T follicular helper cell (primary cell): ENCODE results near the gene C10orf143.
A peak's percentile ranks its signal among the peaks of the same experiment; 100 is the strongest.
"Not testable (repeated sequence)": the region's sequence is repeated elsewhere in the genome, so short reads cannot be mapped to it uniquely, and the experiment has no call there.

Experiments used
- DNase-seq: peaks from one replicate; pipeline ENCODE4 v3.0.0-alpha.2; 2020; ENCODE audit warnings: low read depth

C10orf143 gene

DNA sequence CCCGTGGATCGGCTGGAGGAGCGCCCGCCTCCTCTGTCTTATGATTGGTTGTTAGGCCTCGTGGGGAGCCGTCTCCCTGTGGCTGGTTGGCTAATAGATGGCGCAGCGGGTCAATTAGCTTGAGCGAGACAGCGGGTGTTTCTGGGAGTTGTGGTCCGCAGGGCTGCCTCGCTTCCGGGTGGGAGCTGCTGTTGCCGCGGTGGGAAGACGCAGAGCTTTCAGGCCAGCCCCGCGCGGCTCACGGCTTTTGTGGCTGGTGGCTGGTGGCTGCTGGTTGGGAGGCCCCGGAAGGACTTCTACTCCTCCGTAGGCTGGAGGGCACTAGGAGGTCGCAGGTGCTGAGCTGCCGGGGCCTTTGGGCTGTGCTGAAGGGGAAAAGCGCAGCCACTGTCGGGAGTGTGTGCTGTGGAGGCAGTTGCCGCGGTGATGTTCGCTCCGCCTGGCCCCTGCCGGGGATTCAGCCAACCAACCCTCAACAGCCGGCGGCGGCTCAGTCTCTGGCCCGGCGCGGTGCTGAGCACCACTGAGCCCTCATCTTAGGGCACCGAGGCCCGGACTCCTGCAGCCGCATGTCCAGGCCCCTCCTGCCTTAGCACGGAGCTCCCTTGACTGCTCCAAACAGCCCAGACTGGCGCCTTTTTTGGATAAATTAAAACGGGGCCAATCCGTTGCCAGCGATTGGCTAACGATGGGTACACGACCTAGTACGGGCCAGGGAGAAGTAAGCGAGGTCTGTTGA is 652 bp upstream of the C10orf143 start:
- DNase-seq, result peak; percentile 94

DNA sequence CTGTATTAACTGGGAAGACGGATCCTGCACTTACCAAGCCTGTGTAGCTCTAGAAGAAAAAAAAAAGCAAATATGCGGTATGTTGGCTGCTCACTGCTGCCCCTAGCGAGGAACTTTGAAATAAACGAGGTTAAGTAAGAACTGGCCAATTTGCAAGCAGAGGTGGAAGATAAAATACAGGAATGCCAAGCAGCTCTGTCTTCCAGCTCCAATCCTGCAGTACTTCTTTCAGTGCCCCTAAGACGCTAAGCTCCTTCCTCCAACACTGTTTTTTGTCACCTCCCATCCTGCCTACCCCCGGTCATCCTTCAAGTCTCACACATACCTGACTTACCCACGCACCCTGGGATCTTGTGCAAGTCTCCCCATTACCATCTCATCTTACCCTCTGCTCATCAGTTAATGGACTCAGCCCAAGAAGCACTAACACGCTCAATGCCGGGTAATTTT is 809 bp downstream of the C10orf143 start:
- peak; percentile 62 for DNase-seq

DNA sequence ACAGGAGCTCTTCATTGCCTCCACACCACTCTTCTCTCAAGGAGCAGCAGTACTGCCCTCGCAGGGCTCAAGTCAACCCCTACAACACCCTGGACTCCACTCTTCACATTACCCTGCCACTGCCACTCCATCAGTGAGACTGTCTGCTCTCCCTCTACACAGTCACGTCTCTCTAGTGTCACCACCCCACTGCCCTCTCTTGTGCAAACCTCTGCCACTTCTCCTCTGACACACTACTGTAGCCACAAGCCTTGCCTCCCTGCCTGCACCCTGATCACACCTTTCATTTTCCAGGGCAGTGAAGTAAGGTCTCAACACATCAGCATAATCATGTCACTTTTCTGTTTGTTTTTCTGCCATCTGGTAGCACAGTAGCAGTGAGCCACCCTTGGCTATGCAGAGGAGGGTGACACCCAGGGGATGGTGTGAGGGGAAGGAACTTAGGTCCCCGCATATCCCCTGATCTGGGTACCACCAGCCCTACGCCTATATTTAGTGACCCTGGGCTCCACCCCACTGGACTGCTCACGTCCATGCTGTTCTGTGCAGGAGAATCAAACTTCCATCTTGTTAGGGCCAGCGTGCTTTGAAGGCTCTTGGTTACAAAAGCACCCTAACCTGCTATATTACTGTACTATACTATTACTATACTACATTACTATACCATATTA is 1.6 kb downstream of the C10orf143 start:
- no peak for DNase-seq

DNA sequence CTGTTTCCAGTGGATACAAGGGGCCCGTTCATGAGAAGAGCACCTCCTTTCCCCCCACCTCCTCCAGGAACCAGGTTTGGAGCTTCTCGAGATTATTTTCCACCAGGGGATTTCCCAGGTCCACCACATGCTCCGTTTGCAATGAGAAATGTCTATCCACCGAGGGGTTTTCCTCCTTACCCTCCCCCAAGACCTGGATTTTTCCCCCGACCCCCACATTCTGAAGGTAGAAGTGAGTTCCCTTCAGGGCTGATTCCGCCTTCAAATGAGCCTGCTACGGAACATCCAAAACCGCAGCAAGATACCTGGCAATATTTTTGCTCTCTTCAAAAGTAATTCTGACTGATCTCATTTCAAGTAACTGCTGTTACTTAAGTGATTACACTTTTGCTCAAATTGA is 2.5 kb downstream of the C10orf143 start:
- not testable (repeated sequence) for DNase-seq

DNA sequence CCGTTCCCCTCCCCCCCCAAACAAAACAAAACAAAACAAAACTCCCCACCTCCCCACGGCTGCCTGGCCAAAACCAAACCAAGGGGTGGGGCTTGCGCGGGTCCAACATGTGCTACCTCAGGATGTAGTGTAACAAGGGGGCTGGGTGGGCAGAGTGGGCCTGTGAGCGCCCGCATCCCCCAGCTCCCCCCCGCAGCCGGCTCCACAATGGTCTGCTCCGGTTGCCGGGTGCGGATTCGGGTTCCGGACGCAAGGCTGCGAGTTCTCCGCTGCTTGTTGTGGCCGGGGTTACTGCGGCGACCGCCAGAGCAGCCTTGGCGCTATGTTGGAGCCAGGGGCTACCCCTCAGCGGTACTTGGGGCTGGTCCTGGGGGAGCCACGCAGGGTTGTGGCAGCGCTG is 4.9 kb downstream of the C10orf143 start:
- no peak for DNase-seq

DNA sequence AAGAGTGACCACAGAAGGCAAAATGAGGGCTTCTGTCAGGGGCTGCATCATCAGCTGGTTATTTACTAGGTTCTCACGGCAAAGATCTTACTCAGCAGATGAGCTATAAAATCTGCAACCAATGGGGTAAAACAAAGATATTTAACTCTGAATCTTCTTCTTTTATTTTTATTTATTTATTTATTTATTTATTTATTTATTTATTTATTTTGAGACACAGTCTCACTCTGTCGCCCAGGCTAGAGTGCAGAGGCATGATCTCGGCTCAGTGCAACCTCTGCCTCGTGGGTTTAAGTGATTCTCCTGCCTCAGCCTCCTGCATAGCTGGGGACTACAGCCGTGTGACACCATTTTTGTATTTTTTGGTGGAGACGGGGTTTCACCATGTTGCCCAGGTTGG is 11.3 kb downstream of the C10orf143 start:
- DNase-seq, result no peak

DNA sequence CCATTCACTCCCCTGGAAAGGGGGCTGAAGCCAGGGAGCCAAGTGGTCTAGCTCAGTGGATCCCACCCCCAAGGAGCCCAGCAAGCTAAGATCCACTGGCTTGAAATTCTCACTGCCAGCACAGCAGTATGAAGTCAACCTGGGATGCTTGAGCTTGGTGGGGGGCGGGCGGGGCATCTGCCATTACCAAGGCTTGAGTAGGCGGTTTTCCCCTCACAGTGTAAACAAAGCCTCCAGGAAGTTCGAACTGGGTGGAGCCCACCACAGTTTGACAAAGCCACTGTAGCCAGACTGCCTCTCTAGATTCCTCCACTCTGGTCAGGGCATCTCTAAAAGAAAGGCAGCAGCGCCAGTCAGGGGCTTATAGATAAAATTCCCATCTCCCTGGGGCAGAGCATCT is 20.1 kb downstream of the C10orf143 start:
- not testable (repeated sequence) for DNase-seq

DNA sequence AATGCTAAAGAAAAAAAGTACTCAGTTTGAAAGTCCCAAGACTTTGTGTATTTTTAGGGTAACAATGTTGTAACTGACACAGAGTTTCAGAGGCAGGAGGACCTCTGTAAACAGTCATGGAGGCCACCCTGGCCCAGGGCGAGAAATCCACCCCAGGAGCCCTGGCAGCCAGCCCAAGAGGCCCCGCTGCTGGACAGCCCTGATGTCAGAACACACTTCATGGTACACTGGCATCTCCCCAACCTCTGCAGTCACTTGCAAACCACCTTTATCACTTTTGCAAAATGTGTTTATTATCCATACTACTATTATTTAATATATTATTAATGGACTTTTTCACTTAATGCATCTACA is 30.2 kb downstream of the C10orf143 start:
- DNase-seq, result no peak

DNA sequence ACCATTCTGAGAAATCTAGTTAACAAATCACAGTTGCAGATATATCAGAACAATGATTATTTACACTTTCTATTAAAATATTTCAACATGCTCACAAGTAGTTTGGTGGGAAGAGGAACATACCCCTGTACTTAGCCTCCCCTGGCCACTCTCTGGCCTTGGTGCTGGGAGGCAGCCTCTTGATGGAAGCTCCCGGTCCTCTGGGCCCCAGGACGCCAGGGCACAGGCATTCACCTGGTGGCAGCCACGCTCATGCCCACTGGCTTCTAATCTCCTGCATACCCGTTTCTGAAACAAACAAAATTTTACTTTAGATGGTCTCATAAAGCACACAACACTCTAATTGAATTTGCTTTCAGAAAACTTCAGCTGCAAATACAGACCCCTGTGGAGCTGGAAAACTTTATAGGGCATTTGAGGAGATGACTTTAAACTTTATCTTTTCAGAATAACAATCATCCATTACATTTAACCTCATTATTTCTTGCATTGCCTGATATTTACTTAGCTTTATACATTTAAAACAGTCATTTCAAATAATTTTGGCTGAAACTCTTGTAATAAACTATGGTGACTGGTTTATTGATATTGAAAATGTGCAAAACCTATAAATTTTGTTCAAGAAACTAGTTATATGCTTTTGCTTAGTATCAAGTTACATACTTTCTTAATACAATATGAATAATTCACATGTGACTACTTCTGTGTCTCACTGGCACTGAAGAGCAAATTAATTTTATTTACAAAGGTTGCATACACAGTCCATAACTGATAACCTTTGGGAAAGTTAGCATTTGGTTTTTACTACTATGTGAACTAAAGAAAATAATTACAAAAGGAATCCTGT is 30.8 kb downstream of the C10orf143 start:
- no peak for DNase-seq

DNA sequence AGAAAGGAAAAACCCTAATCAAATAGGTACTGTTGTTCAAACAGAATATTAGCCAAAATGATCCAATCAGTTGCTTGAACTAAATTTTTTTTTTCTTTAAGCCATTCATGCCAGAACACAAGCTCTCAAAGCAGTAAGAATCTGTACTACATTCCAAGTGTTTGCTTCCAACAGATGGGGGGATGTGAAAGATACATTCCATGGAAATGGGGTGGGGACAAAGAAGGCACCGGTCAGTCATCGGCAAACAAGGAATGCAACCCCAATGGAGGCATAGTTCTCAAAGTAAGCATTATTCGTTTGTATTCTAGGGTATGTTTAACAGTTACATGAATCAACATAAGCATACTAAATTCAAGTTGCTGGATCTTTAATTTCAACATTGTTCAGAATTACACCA is 32.5 kb downstream of the C10orf143 start:
- DNase-seq, result no peak

DNA sequence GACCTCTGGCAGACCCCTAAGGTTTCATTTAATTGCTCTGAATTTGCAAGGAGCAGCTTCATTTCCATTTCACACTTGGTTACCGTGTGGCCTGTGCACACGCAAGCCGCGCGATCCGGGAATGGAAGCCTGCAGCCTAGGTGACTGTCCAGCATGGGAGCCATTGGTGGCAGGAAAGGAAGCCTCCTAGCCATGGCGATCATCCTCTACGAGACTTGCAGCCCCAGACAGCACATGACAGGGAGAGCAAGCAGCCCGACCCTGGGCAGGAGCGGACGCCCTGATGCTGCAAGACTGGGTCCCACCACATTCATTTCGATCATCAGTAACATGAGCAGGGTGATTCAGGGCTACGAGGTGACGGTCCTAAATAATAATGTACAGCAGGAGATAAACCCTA is 33.9 kb downstream of the C10orf143 start:
- no peak for DNase-seq

DNA sequence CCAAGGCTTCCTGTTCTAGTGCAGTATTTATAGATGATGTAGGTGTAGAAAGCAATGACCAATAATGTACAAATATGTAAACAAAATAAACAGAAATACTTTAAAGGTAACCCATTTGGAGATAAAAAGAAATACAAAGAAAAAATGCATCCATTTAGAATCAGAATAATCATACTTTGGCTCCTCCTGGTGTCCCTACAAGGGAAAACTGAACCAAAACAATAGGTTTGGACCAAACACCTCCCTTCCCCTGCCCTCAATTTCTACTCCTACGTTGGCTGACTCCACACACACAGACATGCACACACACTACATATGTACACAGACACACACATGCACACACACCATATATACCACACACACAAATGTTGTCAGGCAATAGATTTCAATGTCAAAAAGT is 36.0 kb downstream of the C10orf143 start:
- DNase-seq, result no peak

DNA sequence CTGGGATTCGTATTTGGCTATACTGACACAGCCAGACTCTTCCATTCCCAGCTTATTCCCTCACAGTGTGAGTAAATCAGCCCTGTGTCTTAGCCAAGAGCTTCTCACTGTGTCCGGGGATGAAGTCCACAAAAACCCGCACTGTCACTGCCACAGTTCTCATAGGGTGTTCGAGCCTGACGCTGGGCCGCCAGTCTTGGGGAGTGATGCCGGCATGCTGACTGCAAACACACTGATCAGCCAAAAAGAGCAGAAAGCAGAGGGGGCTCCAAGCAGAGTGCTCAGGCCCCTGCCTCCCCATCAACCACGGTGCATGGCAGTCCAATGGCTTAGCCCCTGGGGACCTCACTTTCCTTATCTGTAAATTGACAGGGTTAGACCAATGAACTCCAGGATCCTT is 36.7 kb downstream of the C10orf143 start:
- no peak for DNase-seq

DNA sequence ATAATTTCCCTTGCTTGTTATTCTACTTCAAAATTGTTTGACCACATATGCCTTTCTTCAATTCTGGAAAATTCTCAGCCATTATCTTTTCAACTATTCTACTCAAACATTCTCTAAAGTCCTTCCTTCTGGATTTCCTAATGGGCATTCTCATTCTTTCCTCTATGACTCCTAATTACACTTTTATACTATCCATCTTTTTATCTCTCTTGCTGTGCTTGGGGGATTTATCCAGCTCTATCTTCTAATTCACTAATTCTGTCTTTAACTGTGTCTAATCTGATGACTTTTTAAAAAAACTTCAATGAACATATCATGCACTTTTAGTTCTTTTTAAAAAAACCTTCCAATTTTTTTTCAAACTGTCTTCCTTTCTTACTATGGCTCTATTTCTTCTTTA is 38.4 kb downstream of the C10orf143 start:
- DNase-seq, result no peak

DNA sequence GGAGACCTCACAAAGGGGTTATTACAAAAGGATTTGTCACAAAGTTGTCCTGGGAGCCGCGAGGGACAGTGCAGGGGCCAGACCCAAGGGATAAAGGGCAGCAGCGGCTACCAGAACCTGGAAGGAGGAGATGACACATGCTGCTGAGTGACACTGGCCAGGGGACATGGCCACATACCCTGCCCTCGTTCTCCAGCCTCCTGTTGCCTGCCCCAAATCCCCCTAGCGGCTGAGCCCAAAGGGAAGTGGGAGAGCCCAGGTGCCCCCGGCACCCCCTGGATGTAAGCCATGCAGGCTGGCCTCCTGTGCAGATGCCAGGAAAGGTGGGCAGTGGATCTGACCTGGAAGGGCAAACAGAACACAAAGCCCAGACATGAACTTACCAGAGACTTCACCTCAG is 42.7 kb downstream of the C10orf143 start:
- DNase-seq, result no peak

DNA sequence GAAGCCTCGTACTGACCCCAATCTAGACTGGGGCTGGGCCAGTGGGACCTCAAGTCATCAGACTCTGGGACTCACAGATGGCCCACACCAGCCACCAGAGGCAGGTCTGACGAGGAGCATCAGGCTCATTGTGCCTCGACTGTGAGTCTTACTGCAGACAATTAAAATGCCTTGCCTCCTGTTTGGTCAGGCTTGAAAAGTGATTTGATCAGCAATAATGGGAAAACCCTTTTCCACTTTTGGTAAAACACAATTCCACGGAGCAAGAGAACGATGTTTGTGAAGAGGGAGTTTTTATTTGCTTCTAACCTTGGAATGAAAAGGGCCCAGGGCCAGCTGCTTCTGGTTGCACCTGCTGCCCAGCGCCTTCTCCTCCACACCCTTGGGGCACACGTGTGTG is 43.9 kb downstream of the C10orf143 start:
- DNase-seq, result no peak

DNA sequence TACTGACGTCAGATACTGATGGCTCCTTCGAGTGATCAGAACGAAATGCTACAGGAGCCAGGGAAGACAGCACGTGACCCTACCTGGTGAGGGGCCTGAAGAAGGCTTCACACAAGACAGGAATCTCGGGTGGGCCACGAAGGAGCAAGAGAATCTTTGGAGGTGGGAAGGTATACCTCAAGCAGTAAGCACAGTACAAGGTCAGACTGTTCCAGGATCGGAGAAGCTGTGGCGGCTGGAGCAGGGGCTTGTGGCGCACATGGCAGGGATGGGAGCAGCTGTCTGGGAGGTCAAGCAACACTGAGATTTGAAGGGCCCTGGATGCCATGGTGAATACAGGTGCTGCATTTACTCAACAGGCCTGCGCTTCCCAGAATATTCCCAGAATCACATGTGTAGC is 45.4 kb downstream of the C10orf143 start:
- DNase-seq, result no peak

DNA sequence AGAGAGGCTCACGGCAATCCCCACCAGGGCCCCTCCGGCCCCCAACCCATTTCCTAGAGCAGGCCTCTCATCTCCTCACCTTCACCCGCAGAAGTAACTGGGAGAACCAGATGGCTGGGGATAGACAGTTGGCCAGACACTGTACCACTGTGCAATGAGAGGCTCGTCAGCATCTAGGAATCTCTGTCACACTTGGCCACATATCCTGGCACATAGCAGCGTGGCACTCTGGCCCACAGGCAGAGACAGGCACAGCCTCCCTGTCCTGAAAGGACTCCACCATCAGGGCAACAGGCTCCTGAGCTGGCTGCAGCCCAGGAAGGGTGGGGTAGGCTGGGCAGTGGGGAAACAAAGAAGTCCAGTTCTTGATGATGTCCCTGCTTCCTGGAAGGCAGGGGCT is 45.8 kb downstream of the C10orf143 start:
- no peak for DNase-seq

DNA sequence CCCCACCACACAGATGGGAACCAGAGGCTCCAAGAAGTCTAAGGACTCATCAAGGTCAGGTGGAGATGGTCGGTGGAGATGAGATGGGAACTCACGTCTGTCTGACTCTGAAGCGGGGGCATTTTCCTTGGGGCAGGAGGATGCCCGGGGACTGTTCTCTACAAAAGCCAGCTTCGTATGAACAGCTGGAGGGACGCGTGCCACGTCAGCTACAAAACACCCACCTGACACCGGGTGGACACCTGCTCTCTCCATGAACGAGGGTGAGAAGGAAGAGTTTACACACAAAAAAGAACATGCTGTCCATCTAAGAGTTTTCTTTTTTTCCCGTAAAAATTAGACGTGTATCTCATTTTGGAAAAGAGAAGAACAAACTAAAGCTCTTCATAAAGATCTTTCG is 47.7 kb downstream of the C10orf143 start:
- DNase-seq, result no peak

DNA sequence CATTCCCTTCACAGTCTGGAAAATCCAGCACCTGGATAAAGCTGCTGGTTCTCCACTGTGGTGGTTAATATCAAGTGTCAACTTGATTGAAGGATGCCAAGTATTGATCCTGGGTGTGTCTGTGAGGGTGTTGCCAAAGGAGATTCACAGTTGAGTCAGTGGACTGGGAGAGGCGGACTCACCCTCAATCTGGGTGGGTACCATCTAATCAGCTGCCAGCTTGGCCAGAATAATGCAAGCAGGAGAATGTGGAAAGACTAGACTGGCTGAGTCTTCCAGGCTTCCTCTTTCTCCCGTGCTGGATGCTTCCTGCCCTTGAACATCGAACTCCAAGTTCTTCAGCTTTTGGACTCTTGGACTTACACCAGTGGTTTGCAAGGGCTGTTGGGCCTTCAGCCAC is 48.4 kb downstream of the C10orf143 start:
- no peak for DNase-seq

DNA sequence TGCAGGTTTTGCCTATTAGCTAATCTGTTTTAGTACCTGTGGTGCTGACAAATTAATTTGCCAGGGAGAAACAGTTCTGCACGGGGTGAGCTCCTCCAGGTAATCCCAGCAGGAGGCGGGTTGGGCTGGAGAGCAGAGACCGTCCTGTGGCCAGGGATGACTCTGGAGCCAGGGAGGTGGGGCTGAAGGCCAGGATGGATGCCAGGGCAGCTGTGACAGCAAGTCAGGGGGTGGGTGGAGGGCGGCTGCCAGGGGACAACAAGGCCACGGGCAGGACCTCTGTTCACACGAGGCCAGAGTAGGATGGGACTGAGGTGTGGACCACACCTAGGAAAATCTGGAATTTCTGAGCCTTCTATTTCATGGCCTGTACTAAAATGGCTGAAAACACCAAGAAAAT is 48.9 kb downstream of the C10orf143 start:
- DNase-seq, result no peak

DNA sequence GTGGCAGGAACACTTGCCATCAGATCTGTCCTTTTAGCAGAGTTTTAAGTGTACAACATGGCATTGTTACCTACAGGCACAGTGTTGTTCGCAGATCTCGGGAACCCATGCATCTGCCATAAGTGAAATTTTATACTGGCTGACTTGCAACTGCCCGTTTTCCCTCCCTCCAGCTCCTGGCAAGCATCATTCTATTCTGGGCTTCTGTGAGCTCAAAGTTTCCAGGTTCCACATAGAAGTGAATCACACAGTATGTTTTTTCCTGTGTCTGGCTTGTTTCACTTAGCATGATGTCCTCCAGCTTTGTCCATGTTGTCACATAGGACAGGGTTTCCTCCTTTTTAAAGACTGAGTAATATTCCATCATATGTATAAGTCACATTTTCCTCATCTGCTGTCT is 56.6 kb downstream of the C10orf143 start:
- DNase-seq, result no peak

DNA sequence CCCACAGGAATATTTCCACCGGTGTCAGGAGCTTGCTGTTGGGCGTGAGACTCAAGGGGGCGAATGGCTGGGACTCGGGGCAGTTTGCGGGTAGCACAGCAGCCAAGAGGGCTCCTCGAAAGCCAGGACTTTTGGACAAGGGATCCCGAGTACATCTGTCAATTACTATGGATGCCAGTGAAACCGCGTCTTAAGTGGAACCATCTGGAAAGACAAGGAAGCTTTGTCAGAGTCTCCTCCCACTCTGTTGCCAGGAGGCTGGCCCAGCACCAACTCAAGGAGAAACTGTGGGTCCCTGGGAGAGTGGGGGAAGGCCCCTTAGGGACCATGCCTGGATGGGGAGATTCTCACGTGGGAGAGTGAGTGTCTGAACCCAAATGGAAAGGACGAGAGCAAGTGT is 57.1 kb downstream of the C10orf143 start:
- DNase-seq, result no peak
